OCI-M2 (cell line): ENCODE data around the gene RASSF8.

Experiments
- DNase-seq: peaks from one replicate; lab custom pipeline; 2025; ENCODE audit not compliant: unreplicated experiment; lab: John Stamatoyannopoulos, UW

The RASSF8 gene

GRCh38 chr12:25992026-25992782 lies 33.7 kb downstream of the RASSF8 start:
- no peak for DNase-seq

- DNase-seq = no peak
These were observed 35.6 kb downstream of the RASSF8 start for GRCh38 chr12:25993901-25994651.

GRCh38 chr12:25994901-25995625 lies 36.6 kb downstream of the RASSF8 start:
- no peak for DNase-seq

- DNase-seq = no peak
These were observed 37.4 kb downstream of the RASSF8 start for GRCh38 chr12:25995906-25996305.

- no peak for DNase-seq
These were observed 38.2 kb downstream of the RASSF8 start for GRCh38 chr12:25996677-25997076.

GRCh38 chr12:25997201-25997963 lies 38.9 kb downstream of the RASSF8 start:
- no peak for DNase-seq

- no peak for DNase-seq
These were observed 42.4 kb downstream of the RASSF8 start for GRCh38 chr12:26000898-26001297.

GRCh38 chr12:26001530-26001929 lies 43.0 kb downstream of the RASSF8 start:
- DNase-seq = no peak

GRCh38 chr12:26003065-26003464 lies 44.6 kb downstream of the RASSF8 start:
- no peak for DNase-seq

- no peak for DNase-seq
These were observed 49.1 kb downstream of the RASSF8 start for GRCh38 chr12:26007566-26007965.

GRCh38 chr12:26009593-26009992 lies 51.1 kb downstream of the RASSF8 start:
- DNase-seq = no peak

GRCh38 chr12:26010293-26010821 lies 51.9 kb downstream of the RASSF8 start:
- DNase-seq = no peak

- no peak for DNase-seq
These were observed 52.6 kb downstream of the RASSF8 start for GRCh38 chr12:26011099-26011498.

- no peak for DNase-seq
These were observed 55.6 kb downstream of the RASSF8 start for GRCh38 chr12:26014085-26014484.

GRCh38 chr12:26016516-26016915 lies 58.0 kb downstream of the RASSF8 start:
- no peak for DNase-seq

- DNase-seq = no peak
These were observed 59.2 kb downstream of the RASSF8 start for GRCh38 chr12:26017484-26018211.

GRCh38 chr12:26018926-26019325 lies 60.4 kb downstream of the RASSF8 start:
- DNase-seq = no peak

- DNase-seq = no peak
These were observed 63.1 kb downstream of the RASSF8 start for GRCh38 chr12:26021534-26021933.

GRCh38 chr12:26022043-26022442 lies 63.6 kb downstream of the RASSF8 start:
- no peak for DNase-seq

GRCh38 chr12:26026713-26027112 lies 68.2 kb downstream of the RASSF8 start:
- DNase-seq = no peak
